Measurements from ENCODE around the gene MORN4.
A peak's percentile ranks its signal among the peaks of the same experiment; 100 is the strongest.
"Not testable (repeated sequence)": the region's sequence is repeated elsewhere in the genome, so short reads cannot be mapped to it uniquely, and the experiment has no call there.

Gene MORN4

GRCh38 chr10:97648562-97649404, 15.5 kb upstream of the MORN4 start:
- Mint-ChIP-seq H3K9me3 (no peaks in the 10 kb centered on the region), H3K4me3 (peak overlapping the region in 1 of 2 donors; percentile 6), H3K27ac (peak overlapping the region in 1 of 2 donors; percentile 7), H3K4me1 (peaks cover 11% of the 10 kb centered on the region), H3K27me3 (no peaks in the 10 kb centered on the region)
- DNase-seq (peak; percentile 20 to 29), ATAC-seq (peak; percentile 100)

- no peak overlapping the region for H3K27ac Mint-ChIP-seq
- H3K4me3 Mint-ChIP-seq = no peak overlapping the region
- H3K27me3 Mint-ChIP-seq = no peaks in the 10 kb centered on the region
- H3K4me1 Mint-ChIP-seq = peaks cover 21% of the 10 kb centered on the region
- ATAC-seq (no peak), DNase-seq (no peak)
- no peaks in the 10 kb centered on the region for H3K9me3 Mint-ChIP-seq
These were observed 14.3 kb upstream of the MORN4 start for GRCh38 chr10:97647556-97647955.

- H3K4me3 Mint-ChIP-seq = no peak overlapping the region
- ATAC-seq = no peak
- H3K27me3 Mint-ChIP-seq = no peaks in the 10 kb centered on the region
- peaks cover 39% of the 10 kb centered on the region for H3K4me1 Mint-ChIP-seq
- H3K9me3 Mint-ChIP-seq = no peaks in the 10 kb centered on the region
- no peak for DNase-seq
- H3K27ac Mint-ChIP-seq = no peak overlapping the region
These were observed 11.6 kb upstream of the MORN4 start for GRCh38 chr10:97644936-97645335.

- Mint-ChIP-seq H3K4me1 (peaks cover 32% of the 10 kb centered on the region), H3K27me3 (no peaks in the 10 kb centered on the region), H3K27ac (no peak overlapping the region), H3K9me3 (no peaks in the 10 kb centered on the region), H3K4me3 (no peak overlapping the region)
- no peak for DNase-seq
- no peak for ATAC-seq
These were observed 10.2 kb upstream of the MORN4 start for GRCh38 chr10:97643441-97643985.

GRCh38 chr10:97642471-97643159, 9.3 kb upstream of the MORN4 start:
- H3K4me1 Mint-ChIP-seq = peaks cover 29% of the 10 kb centered on the region
- H3K27me3 Mint-ChIP-seq, H3K9me3 Mint-ChIP-seq, ATAC-seq, DNase-seq: not testable (repeated sequence)
- H3K4me3 Mint-ChIP-seq = peak overlapping the region; percentile 46 to 55
- peak overlapping the region in 1 of 2 donors; percentile 8 for H3K27ac Mint-ChIP-seq

GRCh38 chr10:97640868-97641811, 7.8 kb upstream of the MORN4 start:
- peaks cover 29% of the 10 kb centered on the region for H3K4me1 Mint-ChIP-seq
- peak overlapping the region; percentile 94 to 99 for H3K4me3 Mint-ChIP-seq
- H3K9me3 Mint-ChIP-seq = no peaks in the 10 kb centered on the region
- DNase-seq (peak in 1 of 2 donors; percentile 36), ATAC-seq (peak; percentile 45)
- H3K27ac Mint-ChIP-seq = peak overlapping the region; percentile 95
- H3K27me3 Mint-ChIP-seq = no peaks in the 10 kb centered on the region

GRCh38 chr10:97640174-97640867, 7.0 kb upstream of the MORN4 start, which contains the start of gene PI4K2A:
Gene PI4K2A (plus strand): TSS chr10:97640671. CDS start chr10:97640743, 72 bp downstream.
- DNase-seq (peak; percentile 98 to 99), ATAC-seq (peak; percentile 99)
- Mint-ChIP-seq H3K27me3 (no peaks in the 10 kb centered on the region), H3K9me3 (no peaks in the 10 kb centered on the region), H3K27ac (peak within 1 kb of the TSS; percentile 95), H3K4me3 (peak within 1 kb of the TSS; percentile 94 to 99), H3K4me1 (peaks cover 29% of the 10 kb centered on the region)

GRCh38 chr10:97639090-97639489, 5.8 kb upstream of the MORN4 start:
- H3K4me1 Mint-ChIP-seq = peaks cover 30% of the 10 kb centered on the region
- H3K27me3 Mint-ChIP-seq, DNase-seq, H3K27ac Mint-ChIP-seq, H3K9me3 Mint-ChIP-seq, H3K4me3 Mint-ChIP-seq, ATAC-seq: not testable (repeated sequence)

- no peak for DNase-seq
- ATAC-seq = no peak
- Mint-ChIP-seq H3K9me3 (no peaks in the 10 kb centered on the region), H3K27me3 (no peaks in the 10 kb centered on the region), H3K4me1 (peaks cover 26% of the 10 kb centered on the region), H3K27ac (no peak overlapping the region), H3K4me3 (no peak overlapping the region)
These were observed 2.3 kb upstream of the MORN4 start for GRCh38 chr10:97635577-97635976.

- Mint-ChIP-seq H3K4me3 (peak overlapping the region; percentile 96 to 99), H3K27ac (peak overlapping the region; percentile 95 to 99), H3K9me3 (no peaks in the 10 kb centered on the region), H3K27me3 (no peaks in the 10 kb centered on the region), H3K4me1 (peaks cover 25% of the 10 kb centered on the region)
- ATAC-seq (peak; percentile 76), DNase-seq (peak; percentile 38 to 57)
These were observed 621 bp upstream of the MORN4 start for GRCh38 chr10:97633921-97634320.

- Mint-ChIP-seq H3K9me3 (no peaks in the 10 kb centered on the region), H3K27me3 (no peaks in the 10 kb centered on the region), H3K4me3 (no peak overlapping the region), H3K27ac (no peak overlapping the region), H3K4me1 (peaks cover 25% of the 10 kb centered on the region)
- DNase-seq = no peak
- no peak for ATAC-seq
These were observed 2.2 kb downstream of the MORN4 start for GRCh38 chr10:97631098-97631497.

GRCh38 chr10:97629289-97629688, 4.0 kb downstream of the MORN4 start:
- Mint-ChIP-seq H3K4me1 (peaks cover 25% of the 10 kb centered on the region), H3K9me3 (no peaks in the 10 kb centered on the region), H3K27me3 (no peaks in the 10 kb centered on the region), H3K27ac (no peak overlapping the region), H3K4me3 (no peak overlapping the region)
- DNase-seq (no peak), ATAC-seq (no peak)

- H3K9me3 Mint-ChIP-seq = no peaks in the 10 kb centered on the region
- H3K4me3 Mint-ChIP-seq = no peak overlapping the region
- no peak overlapping the region for H3K27ac Mint-ChIP-seq
- DNase-seq (no peak), ATAC-seq (no peak)
- H3K4me1 Mint-ChIP-seq = peaks cover 15% of the 10 kb centered on the region
- no peaks in the 10 kb centered on the region for H3K27me3 Mint-ChIP-seq
These were observed 5.1 kb downstream of the MORN4 start for GRCh38 chr10:97628228-97628627.

- no peak for ATAC-seq
- Mint-ChIP-seq H3K4me1 (peaks cover 10% of the 10 kb centered on the region), H3K4me3 (no peak overlapping the region), H3K9me3 (no peaks in the 10 kb centered on the region), H3K27ac (no peak overlapping the region), H3K27me3 (no peaks in the 10 kb centered on the region)
- no peak for DNase-seq
These were observed 5.6 kb downstream of the MORN4 start for GRCh38 chr10:97627731-97628130.
